ENCODE measurements around the gene CACUL1.
"Not testable (repeated sequence)": the region's sequence is repeated elsewhere in the genome, so short reads cannot be mapped to it uniquely, and the experiment has no call there.

The CACUL1 gene

GRCh38 chr10:118783776-118784545 is 29.2 kb upstream of the CACUL1 start:
- no peak overlapping the region for H3K4me3 ChIP-seq (ENCODE audit: low read depth in 1 of 2, low read length in 1 of 2)
- no peaks in the 10 kb centered on the region for H3K36me3 ChIP-seq
- peaks cover 7% of the 10 kb centered on the region for H3K27me3 ChIP-seq
- H3K9me3 ChIP-seq: no peaks in the 10 kb centered on the region
- H3K4me1 ChIP-seq (ENCODE audit: control insufficient read depth in 1 of 2, insufficient read depth in 1 of 2, low read depth in 1 of 2, low read length in 1 of 2): no peaks in the 10 kb centered on the region
- no peak overlapping the region for H3K27ac ChIP-seq
- no peak for TF ChIP-seq CTCF (IDR thresholded peaks at IDR 0.05)

GRCh38 chr10:118782916-118783465 is 28.2 kb upstream of the CACUL1 start:
- not testable (repeated sequence) for H3K27ac ChIP-seq; H3K9me3 ChIP-seq; H3K4me3 ChIP-seq (ENCODE audit: low read depth in 1 of 2, low read length in 1 of 2); H3K27me3 ChIP-seq; H3K4me1 ChIP-seq (ENCODE audit: control insufficient read depth in 1 of 2, insufficient read depth in 1 of 2, low read depth in 1 of 2, low read length in 1 of 2); H3K36me3 ChIP-seq

GRCh38 chr10:118781541-118781940 is 26.8 kb upstream of the CACUL1 start:
- Histone ChIP-seq H3K36me3 (no peaks in the 10 kb centered on the region), H3K27me3 (no peaks in the 10 kb centered on the region), H3K27ac (no peak overlapping the region), H3K4me3 (ENCODE audit: low read depth in 1 of 2, low read length in 1 of 2) (no peak overlapping the region), H3K9me3 (no peaks in the 10 kb centered on the region), H3K4me1 (ENCODE audit: control insufficient read depth in 1 of 2, insufficient read depth in 1 of 2, low read depth in 1 of 2, low read length in 1 of 2) (no peaks in the 10 kb centered on the region)
- no peak for TF ChIP-seq CTCF (IDR thresholded peaks at IDR 0.05)

- H3K27me3 ChIP-seq: no peaks in the 10 kb centered on the region
- no peaks in the 10 kb centered on the region for H3K4me1 ChIP-seq (ENCODE audit: control insufficient read depth in 1 of 2, insufficient read depth in 1 of 2, low read depth in 1 of 2, low read length in 1 of 2)
- no peak for TF ChIP-seq CTCF (IDR thresholded peaks at IDR 0.05)
- no peaks in the 10 kb centered on the region for H3K9me3 ChIP-seq
- no peak overlapping the region for H3K27ac ChIP-seq
- no peak overlapping the region for H3K4me3 ChIP-seq (ENCODE audit: low read depth in 1 of 2, low read length in 1 of 2)
- H3K36me3 ChIP-seq: no peaks in the 10 kb centered on the region
These were observed 24.0 kb upstream of the CACUL1 start for GRCh38 chr10:118778727-118779126.

GRCh38 chr10:118776960-118777359 is 22.2 kb upstream of the CACUL1 start:
- Histone ChIP-seq H3K27ac (no peak overlapping the region), H3K9me3 (no peaks in the 10 kb centered on the region), H3K36me3 (no peaks in the 10 kb centered on the region), H3K4me1 (ENCODE audit: control insufficient read depth in 1 of 2, insufficient read depth in 1 of 2, low read depth in 1 of 2, low read length in 1 of 2) (no peaks in the 10 kb centered on the region), H3K4me3 (ENCODE audit: low read depth in 1 of 2, low read length in 1 of 2) (no peak overlapping the region), H3K27me3 (no peaks in the 10 kb centered on the region)
- no peak for TF ChIP-seq CTCF (IDR thresholded peaks at IDR 0.05)

- H3K4me1 ChIP-seq (ENCODE audit: control insufficient read depth in 1 of 2, insufficient read depth in 1 of 2, low read depth in 1 of 2, low read length in 1 of 2): no peaks in the 10 kb centered on the region
- H3K9me3 ChIP-seq: no peaks in the 10 kb centered on the region
- no peak overlapping the region for H3K4me3 ChIP-seq (ENCODE audit: low read depth in 1 of 2, low read length in 1 of 2)
- no peak for TF ChIP-seq CTCF (IDR thresholded peaks at IDR 0.05)
- H3K27me3 ChIP-seq: no peaks in the 10 kb centered on the region
- H3K36me3 ChIP-seq: no peaks in the 10 kb centered on the region
- no peak overlapping the region for H3K27ac ChIP-seq
These were observed 21.3 kb upstream of the CACUL1 start for GRCh38 chr10:118776033-118776432.

Data from neutrophil (primary cell).